Stimulated activated naive CD4-positive, alpha-beta T cell (primary cell): ENCODE measurements around the gene NOB1.
A peak's percentile ranks its signal among the peaks of the same experiment; 100 is the strongest.

Experiments
- DNase-seq, 6 experiments: peaks; one replicate each; lab custom pipeline; 2025; lab: John Stamatoyannopoulos, UW

Gene NOB1

DNA sequence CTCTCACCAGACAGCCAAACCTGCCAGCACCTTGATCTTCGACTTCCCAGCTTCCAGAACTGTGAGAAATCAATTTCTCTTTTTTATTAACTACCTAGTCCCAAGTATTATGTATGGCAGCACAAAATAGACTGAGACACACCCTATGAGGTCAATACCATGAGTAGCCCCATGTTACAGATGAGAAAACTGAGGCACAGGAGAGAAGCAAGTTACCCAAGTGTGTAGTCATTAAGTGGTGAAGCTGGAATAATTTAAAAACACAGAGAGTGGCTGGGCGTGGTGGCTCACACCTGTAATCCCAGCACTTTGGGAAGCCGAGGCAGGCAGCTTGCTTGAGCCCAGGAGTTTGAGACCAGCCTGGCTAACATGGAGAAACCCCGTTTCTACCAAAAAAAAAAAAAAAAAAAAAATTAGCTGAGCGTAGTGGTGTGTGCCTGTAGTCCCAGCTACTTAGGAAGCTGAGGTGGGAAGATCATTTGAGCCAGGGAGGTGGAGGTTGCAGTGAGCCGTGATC lies 33.2 kb downstream of the NOB1 start:
- no peak for DNase-seq

DNA sequence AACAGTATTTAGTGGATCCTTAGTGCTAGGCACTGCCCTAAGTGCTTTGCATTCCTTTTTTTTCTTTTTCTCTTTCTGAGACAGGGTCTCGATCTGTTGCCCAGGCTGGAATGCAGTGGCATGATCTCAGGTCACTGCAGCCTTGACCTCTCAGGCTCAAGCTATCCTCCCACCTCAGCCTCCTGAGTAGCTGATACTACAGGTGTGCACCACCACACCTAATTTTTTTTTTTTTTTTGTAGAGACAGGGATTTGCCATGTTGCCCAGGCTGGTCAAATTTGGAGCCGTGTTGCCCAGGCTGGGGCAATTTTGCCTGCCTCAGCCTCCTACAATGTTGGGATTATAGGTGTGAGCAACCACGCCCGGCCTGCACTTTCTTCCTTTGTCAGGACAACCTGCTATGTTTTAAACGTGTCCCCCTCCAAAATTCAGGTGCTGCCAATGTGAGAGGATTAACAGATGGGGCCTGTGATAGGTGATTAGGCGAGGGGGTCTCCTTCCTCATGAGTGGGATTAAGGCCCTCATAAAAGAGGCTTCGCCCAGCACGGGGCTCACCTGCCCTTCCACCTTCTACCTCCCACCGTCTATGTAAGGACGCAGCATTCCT lies 33.8 kb downstream of the NOB1 start:
- DNase-seq: no peak

DNA sequence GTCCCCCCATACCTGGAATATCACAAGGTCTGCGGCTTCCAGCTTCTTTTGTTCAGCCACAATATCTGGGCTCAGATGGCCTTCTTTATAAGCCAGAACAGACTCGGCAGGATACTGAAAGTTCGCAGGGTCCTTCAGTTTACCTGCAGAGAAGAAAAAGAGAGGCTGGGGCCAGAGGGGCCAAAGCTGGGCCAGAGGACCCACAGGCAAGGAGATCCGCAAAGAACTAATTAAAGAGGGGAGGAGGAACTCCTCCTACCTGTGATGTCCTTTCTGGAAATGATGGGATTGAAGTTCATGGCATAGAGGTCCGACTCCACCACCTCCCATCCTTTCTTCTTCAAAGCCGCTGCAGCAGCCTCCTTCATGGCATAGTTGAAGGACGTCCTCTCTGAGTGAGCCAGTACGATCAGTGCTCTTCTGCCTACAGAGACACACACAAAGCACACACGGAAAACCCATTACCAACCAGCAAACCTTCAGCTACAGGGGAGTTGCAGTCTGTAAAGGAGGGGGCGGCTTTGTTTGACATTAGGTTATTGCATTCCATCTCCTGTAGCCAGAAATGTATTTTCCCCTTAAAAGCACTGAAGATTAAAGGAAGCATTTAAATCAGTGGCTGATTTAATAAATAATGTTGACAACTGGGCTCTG lies 36.5 kb downstream of the NOB1 start:
- DNase-seq: no peak

DNA sequence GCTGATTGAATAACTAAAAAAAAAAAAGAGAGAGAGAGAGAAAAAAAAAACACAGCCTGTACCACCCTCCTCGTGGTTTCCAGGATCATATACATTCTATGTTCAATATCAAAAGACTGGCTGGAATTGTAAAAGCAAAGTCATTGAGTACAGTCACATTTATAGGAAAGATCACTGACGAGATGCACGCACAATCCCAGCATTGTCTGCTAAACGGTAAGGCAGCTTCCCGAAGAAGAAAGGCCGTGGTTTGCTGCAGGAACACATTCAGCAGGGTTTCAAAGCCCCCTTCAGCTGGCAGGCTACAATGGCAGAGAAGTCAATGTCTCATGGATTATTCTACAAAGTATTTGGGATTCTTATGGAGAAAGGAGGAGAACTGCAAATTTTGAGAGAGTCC lies 37.7 kb downstream of the NOB1 start:
- DNase-seq: no peak

DNA sequence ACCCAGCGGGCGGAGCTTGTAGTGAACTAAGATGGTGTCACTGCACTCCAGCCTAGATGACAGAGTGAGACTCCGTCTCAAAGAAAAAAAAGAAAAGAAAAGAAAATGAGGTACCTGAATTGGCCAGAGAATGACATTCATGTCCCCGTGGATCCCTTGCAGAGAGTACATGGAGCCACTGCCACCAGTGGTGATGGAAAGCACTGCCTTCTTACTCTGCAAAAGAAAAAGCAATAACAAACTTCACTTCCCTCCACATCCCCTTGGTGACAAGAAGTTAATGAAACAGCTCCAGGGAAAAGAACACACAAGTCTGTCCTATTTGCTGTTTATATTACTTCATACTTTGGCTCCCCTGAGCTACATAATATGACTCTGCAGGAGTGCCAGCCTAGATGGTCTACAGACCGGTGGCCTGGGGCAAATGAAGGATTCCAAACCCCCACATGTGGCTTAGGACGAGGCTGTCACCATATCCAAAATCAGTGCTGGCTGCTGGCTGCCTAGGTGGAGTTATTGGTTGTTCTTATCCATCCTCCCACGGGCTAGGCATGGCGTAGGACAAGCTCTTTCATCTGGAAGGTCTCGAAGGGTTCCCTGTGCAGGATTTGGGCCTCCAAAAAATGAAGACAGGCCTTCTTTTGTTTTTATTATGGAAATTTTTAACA lies 41.7 kb downstream of the NOB1 start:
- no peak for DNase-seq

DNA sequence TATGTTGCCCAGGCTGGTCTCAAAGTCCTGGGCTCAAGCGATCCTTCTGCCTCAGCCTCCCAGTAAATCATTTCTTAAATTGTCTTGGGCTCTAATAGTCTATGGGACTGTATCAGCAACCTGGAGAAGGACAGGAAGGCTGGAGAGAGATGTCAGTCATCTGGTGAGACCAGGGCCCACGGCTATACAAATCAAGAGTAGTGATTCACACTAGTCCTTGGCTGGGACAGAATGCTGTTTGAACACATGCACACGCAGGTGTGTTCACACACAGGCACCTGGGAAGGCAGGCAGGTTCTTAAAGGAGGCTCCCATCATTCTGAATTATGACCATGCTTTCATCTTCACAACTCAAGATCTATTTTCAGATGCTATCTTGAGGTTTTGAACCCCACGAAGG lies 42.4 kb downstream of the NOB1 start:
- no peak for DNase-seq

DNA sequence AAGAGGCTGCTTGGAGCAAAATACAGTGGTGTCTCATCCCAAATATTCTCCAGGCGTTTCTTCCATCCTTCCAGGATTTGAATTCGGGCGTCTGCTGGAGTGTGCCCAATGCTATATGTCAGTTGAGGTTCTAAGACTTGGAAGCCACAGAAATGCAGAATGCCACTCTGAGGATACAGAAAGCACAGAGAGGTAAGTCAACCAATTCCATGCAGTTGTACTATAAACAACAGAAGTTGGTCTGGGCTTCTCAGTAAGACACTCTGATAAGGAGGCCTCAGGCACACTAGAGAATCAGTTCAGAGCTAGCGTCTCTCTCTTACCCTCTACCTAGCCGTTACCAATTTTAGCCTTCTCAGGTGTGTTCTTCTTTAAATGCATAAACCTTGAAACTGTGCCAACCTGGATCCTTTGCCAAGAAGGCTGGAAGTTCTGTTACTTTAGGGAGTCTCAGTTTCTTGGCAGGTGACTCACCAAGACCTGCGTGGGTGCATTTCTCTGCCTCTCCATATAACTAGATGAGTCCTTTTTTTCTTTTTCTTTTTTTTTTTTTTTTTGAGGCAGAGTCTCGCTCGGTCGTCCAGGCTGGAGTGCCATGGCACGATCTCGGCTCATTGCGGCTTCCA lies 43.5 kb downstream of the NOB1 start:
- no peak for DNase-seq

DNA sequence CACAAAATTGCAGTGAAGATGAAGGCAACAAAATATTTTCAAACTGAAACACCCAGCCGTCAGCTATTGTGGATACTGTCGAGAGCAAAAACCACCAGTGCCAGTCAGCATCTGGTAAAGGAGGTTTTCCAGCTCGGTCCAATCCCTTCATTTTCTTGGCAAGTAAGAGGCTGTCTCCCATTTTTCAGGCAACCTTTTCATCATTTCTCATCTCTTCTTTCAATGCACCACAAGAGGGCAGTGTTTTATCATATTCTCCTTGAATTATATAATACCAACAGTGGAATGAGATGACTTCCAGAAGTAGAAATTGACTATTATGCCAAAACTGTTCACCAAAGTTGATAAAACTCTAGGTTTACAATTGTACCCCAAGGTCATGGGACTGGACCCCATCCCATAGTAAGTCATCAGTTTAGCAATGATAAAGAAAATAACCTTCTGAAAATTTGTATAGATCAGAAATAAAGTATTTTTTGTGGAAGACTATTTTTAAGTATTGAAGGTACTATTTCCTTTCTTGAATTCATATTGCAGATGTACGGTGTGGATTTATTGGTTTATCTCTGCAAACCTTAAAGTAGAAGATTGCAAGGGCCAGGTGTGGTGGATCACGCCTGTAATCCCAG lies 45.2 kb downstream of the NOB1 start:
- DNase-seq: peak in 4 of 6 experiments; percentile 6 to 62 (median 35)

DNA sequence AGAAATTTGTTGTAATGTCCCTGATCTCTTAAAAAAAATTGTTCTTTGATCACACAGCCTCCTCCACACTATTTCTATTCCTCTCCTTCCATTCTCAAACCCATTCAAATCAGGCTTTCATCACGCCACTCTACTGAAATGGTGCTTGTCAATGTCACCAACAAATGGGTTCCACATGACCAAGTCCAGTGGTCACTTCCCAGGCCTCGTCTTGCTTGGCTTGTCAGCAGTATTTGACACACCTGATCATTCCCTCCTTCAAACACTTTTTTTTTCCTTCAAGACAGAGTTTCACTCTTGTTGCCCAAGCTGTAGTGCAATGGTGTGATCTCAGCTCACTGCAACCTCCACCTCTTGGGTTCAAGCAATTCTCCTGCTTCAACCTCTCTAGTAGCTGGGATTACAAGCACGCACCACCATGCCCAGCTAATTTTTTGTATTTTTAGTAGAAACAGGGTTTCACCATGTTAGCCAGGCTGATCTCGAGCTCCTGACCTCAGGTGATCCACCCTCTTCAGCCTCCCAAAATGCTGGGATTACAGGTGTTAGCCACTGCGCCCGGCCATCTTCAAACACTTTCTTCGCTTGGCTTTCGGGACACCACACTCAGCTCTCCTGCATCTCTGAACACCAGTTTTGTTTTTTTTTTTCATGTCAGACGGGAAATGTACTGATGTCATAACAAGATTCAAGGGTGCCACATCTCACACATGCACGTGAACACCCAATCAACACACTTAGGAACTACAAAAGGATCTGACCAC lies 46.6 kb downstream of the NOB1 start:
- no peak for DNase-seq

DNA sequence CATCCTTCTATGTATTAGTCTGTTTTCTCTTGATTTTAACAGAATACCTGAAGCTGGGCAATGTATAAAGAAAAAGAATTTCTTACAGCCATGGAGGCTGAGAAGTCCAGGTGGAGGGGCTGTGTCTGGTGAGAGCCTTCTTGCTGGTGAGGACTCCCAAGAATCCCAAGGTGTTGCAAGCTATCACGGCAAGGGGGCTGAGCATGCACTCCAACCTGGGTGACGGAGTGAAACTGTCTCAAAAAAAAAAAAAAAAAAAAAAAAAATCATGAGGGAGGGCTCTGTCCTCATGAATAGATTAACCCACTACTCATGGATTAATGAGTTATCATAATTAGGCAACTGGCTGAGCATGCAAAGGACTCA lies 47.8 kb downstream of the NOB1 start:
- DNase-seq: no peak

DNA sequence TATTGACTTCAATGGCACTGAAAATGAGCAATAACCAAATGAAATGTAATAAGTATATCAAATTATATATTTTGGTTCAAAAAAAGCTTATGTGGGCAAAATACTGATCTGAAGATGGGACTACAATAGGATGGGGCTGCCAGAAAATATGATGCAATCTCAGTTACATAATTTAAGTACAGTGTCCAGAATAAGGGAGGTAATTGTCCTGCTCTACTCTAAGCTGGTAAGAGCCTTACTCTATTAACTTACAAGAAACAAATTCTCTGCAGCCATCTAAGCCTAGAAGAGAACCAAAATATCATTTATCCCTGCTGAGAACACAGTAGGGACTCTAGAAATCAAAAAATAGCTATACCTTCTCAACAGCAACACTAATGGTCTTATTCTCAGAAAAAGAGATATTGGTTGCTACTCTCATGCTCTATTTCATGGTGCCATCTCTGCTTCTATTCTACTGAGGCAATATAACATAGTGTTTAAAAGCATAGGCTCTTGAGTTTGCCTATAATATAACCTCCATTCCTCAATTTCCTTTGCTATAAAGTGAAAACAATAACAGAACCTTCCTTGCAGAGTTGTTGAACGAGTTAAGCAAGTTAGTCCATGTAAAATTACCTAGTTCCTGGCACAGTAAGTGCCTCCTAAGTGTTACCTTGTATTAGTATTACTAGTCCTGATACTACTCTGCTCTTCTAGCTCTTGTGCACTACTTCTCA lies 48.3 kb downstream of the NOB1 start:
- DNase-seq: no peak

DNA sequence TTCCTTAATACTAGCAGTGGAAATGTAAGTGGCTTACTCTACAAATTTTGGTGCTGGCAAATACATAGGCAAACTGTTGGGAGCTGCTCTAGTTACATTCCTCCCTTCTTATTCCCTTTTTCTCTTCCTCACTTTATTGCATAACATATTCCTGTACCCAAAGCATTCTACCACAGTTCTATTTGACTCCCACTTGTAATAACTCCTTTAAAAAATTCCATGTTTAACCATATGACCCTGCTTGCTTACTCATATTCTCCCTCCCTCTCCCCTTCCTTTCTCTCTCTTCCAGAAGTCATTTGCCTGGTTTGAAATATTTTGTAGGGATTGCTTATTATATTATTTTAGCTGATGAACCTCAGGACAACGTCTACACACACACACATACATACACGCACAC lies 51.1 kb downstream of the NOB1 start:
- DNase-seq: no peak

DNA sequence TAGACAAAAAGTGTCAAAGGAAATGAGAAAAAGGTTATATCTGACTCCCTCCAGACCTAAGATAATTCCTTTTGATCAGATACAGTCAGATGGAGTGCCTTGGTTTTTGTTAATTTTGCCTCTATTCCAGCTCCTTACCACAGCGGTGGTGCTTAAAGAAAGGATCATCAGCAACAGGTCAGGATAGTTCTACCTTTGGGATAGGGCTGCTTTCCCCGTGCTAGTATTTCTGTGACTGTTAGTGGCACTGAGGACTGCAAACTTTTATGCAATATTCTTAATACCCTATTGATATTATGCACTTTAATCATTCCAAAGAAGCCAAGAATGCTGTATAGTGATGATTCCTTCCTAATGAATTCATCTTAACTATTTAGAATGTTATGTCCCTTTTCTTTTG lies 52.9 kb downstream of the NOB1 start:
- DNase-seq: no peak

DNA sequence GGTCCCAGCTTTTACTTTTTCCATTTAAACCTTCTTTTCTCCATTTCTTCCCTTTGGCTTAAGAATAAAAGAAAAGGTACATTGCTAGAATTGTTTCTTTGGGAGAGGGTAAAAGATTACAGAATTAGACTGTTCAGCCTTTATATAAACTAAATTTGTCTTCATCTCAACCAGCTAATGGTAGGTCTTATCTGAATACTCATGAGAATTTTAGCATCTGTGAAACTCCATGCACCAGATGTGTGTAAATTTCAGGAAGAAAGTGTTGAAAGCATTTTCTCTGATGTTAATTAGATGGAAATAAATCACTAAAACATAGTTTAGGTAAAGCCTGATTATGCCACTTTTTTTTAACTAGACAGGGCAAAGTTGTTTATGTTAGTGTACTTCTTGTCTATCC lies 53.3 kb downstream of the NOB1 start:
- DNase-seq: no peak

DNA sequence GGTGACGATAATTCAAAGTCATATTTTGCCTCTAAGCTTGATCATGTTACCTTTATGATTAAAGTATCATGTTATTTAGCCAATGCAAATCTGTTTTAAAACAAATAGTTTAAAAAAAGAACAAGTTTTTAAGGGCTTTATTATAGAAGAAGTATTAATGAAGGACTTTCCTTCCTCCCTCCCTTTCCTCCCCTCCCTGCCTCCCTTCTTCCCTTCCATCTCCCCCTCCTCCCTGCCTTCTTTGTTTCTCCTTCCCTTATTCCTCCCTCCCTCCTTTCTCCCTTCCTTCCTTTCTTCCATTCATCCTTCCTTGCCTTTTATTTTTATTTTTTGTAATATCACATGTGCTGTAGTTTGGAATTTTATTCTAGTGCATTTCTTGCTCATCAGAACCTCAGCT lies 54.8 kb downstream of the NOB1 start:
- DNase-seq: no peak

DNA sequence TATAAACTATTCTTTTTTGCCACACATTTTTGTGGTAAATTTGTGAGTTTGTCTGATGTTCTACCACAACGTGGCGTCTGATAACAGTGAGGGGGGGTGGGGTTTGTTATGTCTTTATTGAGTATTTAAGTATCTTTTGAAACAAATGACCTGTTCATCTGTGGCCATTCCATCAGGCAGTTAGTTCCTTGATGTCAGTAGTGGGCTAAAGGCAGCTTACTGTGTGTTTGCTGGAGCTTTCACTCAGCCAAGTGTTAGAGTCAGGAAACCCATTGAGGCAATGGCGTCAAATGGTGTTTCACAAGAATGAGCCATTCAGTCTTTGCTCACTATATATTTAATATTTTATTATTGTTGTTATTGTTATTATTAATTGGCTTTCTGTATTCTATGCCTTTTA lies 56.3 kb downstream of the NOB1 start:
- no peak for DNase-seq

DNA sequence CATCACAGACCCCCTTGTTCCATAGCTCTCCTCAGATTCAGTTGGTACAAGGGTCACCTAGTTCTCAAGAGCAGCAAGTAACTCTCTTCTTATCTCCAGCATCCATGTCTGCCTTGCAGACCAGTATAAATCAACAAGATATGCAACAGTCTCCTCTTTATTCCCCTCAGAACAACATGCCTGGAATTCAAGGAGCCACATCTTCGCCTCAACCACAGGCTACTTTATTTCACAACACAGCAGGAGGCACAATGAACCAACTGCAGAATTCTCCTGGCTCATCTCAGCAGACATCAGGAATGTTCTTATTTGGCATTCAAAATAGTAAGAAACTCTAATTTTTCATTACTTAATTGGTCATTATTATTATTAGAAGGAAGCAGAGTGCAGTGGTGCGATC lies 60.8 kb downstream of the NOB1 start:
- no peak for DNase-seq

DNA sequence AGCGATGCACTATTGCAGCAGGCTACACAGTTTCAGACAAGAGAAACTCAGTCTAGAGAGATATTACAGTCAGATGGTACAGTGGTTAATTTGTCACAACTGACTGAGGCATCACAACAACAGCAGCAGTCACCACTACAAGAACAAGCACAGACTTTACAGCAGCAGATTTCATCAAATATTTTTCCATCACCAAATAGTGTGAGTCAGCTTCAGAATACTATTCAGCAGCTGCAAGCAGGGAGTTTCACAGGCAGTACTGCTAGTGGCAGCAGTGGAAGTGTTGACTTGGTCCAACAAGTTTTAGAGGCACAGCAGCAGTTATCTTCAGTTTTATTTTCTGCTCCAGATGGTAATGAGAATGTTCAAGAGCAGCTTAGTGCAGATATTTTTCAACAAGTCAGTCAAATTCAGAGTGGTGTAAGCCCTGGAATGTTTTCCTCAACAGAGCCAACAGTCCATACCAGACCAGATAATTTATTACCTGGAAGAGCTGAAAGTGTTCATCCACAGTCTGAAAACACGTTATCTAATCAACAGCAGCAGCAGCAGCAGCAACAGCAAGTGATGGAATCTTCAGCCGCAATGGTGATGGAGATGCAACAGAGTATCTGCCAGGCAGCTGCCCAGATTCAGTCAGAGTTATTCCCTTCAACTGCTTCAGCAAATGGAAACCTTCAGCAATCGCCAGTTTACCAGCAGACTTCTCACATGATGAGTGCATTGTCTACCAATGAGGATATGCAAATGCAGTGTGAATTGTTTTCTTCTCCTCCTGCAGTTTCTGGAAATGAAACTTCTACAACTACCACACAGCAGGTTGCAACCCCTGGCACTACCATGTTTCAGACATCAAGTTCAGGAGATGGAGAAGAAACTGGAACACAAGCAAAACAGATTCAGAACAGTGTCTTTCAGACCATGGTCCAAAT lies 62.5 kb downstream of the NOB1 start:
- DNase-seq: no peak
